PC-3 (cell line): Measurements from ENCODE around the gene B4GALT2. TPM values are rescaled to one million over a fixed set of nuclear protein-coding genes. Genes with fewer than 3 reads are reported as not detected.
A peak's percentile ranks its signal among the peaks of the same experiment; 100 is the strongest.

Source experiments
- ATAC-seq: fragments of 200-7000 bp; cut with Tn5 transposase; 2 replicates; pipeline ENCODE4 v1.9.1; 2020; ENCODE audit warnings: mild to moderate bottlenecking, moderate library complexity
- BruUV-seq: library from RNA; stranded (reverse); fragments of 400-500 nt; replicated peaks from 2 replicates; lab custom pipeline; 2021; lab: Mats Ljungman, UMichigan
- CTCF ChIA-PET: fragments of 300-600 bp; sonication (Branson Sonifier 250); formaldehyde crosslinking; loops from one replicate; lab custom pipeline; 2022; ENCODE audit warnings: antibody characterized with exemption; lab: Charles Lee
- POLR2A ChIA-PET: fragments of 300-600 bp; sonication (Branson Sonifier 250); formaldehyde crosslinking; loops from one replicate; lab custom pipeline; 2022; ENCODE audit warnings: antibody characterized with exemption; ENCODE audit not compliant: unreplicated experiment; lab: Charles Lee
- DNase-seq: peaks from one replicate; pipeline ENCODE4 v3.0.0-alpha.2; 2015
- H2AFZ ChIP-seq: fragments of 300-600 bp; sonication (generic); 2 replicates; pipeline ENCODE4 v1.6.0; 2016; ENCODE audit warnings: antibody characterized with exemption, low read length
- H3F3A ChIP-seq: fragments of 300-600 bp; sonication (generic); one replicate; pipeline ENCODE4 v1.6.0; 2017; ENCODE audit warnings: antibody characterized with exemption, low read length, control low read depth, mild to moderate bottlenecking; ENCODE audit not compliant: unreplicated experiment
- H3K27ac ChIP-seq: fragments of 300-600 bp; sonication (generic); 2 replicates; pipeline ENCODE4 v1.5.1; 2016; ENCODE audit warnings: mild to moderate bottlenecking, low read length
- H3K27me3 ChIP-seq: fragments of 300-600 bp; sonication (generic); 2 replicates; pipeline ENCODE4 v1.6.1; 2016; ENCODE audit warnings: low read length, mixed read lengths
- H3K36me3 ChIP-seq: fragments of 300-600 bp; sonication (generic); 2 replicates; pipeline ENCODE4 v1.6.1; 2016; ENCODE audit warnings: low read depth, mixed run types, low read length, mixed read lengths
- H3K4me1 ChIP-seq: fragments of 300-600 bp; sonication (generic); 2 replicates; pipeline ENCODE4 v1.5.1; 2016; ENCODE audit warnings: low read length; ENCODE audit not compliant: insufficient read depth
- H3K4me2 ChIP-seq: fragments of 300-600 bp; sonication (generic); 2 replicates; pipeline ENCODE4 v1.6.0; 2016; ENCODE audit warnings: low read length
- H3K4me3 ChIP-seq: fragments of 300-600 bp; sonication (generic); 2 replicates; pipeline ENCODE4 v1.5.1; 2016; ENCODE audit warnings: mild to moderate bottlenecking, low read length, mixed read lengths
- H3K79me2 ChIP-seq: fragments of 300-600 bp; sonication (generic); 2 replicates; pipeline ENCODE4 v1.6.1; 2017; ENCODE audit warnings: low read length, mixed read lengths
- H3K9ac ChIP-seq: fragments of 300-600 bp; sonication (generic); 2 replicates; pipeline ENCODE4 v1.6.0; 2016; ENCODE audit warnings: mild to moderate bottlenecking, low read length
- H3K9me2 ChIP-seq: fragments of 300-600 bp; sonication (generic); replicated peaks from 2 replicates; pipeline ENCODE4 v1.6.1; 2016; ENCODE audit warnings: mixed run types, low read length, mixed read lengths
- H3K9me3 ChIP-seq: fragments of 300-600 bp; sonication (generic); 2 replicates; pipeline ENCODE4 v1.6.1; 2016; ENCODE audit warnings: low read length, mixed read lengths
- H4K20me1 ChIP-seq: fragments of 300-600 bp; sonication (generic); 2 replicates; pipeline ENCODE4 v1.6.1; 2016; ENCODE audit warnings: low read length, mixed read lengths
- EZH2 ChIP-seq: fragments of 300-600 bp; sonication (generic); IDR thresholded peaks from one replicate; pipeline ENCODE4 v1.6.1; 2017; ENCODE audit warnings: antibody characterized with exemption, mild to moderate bottlenecking, low read length; ENCODE audit not compliant: unreplicated experiment
- EZH2phosphoT487 ChIP-seq: fragments of 300-600 bp; sonication (generic); IDR thresholded peaks from 2 replicates; pipeline ENCODE4 v1.6.1; 2018; ENCODE audit warnings: mild to moderate bottlenecking, antibody characterized with exemption, low read length, borderline replicate concordance
- intact Hi-C: fragments of 100-400 bp; cut with micrococcal nuclease; formaldehyde crosslinking; loops from 2 replicates; pipeline ENCODE4 v1.9.0; 2023
- total RNA-seq: library from RNA; depleted of rRNA; stranded (reverse); fragments of >200 nt; gene quantifications from 2 replicates; pipeline ENCODE4 v1.2.3, GENCODE V29; 2014
- TF ChIP-seq, protein P1 (sequence below): fragments of 300-600 bp; sonication (generic); conservative IDR thresholded peaks from 2 replicates; pipeline ENCODE4 v1.5.1; 2017; ENCODE audit warnings: antibody characterized with exemption, low read depth, mild to moderate bottlenecking, low read length

The B4GALT2 gene
- total RNA-seq, 1 experiment from 2014 or later, result 103 TPM

DNA sequence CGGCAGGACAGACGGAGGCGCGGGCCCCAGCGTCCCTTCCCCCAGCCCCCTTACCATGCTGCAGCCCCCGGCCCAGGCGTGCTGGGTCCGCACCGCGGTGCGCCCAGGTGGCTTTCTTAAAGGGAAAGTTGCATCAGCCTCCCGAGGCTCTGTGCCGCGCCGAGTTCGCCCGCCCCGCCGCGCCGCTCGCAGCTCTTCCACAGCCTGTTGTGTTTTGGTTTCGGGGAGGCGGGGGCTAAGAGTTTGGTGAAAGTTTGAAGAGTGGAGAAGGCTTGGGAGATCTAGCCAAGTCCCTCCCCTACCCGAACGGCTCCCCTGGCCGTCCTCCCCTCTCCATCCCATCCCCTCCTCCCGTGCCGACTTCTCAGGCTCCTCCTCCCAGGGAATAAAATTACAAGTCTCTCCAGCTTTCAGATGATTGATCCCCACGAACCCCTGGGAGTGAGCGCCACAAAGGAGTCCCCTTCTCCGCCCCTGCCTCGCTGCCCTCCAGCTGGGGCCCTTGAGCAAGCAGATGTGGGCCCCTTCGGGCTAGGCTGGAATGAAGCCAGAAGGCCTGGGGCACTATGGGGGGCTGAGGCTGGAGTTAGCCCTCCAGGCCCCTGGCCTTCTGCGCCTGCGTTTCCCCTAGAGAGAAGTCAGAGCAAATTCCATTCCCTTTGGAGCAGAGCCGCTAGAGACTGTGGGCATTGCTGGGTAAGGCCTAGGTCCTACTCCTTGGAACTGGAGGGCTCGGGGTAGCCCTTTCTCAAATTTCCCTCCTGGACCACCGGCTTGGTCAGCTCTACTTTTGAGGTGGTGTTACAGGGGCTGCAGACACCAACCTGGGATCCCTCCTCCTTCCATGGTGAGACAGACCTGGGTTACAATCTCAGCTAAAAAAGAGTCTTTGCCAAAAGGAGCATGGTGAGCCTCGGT, 52.5 kb downstream of the B4GALT2 start, which contains the start of gene SLC6A9:
TSS of gene SLC6A9 (minus strand) at position 211 of the 918 bp plus-strand sequence. CDS start 7,185 bp downstream, outside the sequence.
- ATAC-seq (peak; percentile 7), DNase-seq (peak; percentile 62)
- ChIA-PET CTCF (interaction anchor here (0.6 to 1.0 kb wide), 4 partner anchors 16 to 346 kb away, joined by 3 to 5 read pairs (median 4); no protein-coding TSS in a partner anchor), POLR2A (interaction anchor here (0.6 kb wide), 5 partner anchors 50 to 577 kb away, joined by 11 to 17 read pairs (median 12); no protein-coding TSS in a partner anchor)
- Histone ChIP-seq H3K36me3 (no peaks in the 10 kb centered on the region), H3K9me3 (no peaks in the 10 kb centered on the region), H3K9ac (peak within 1 kb of the TSS; percentile 98), H3F3A (no peaks in the 10 kb centered on the region), H3K9me2 (no peaks in the 10 kb centered on the region), H3K27me3 (no peaks in the 10 kb centered on the region), H3K4me2 (peak within 1 kb of the TSS; percentile 90), H3K4me3 (peak within 1 kb of the TSS; percentile 91), H4K20me1 (no peaks in the 10 kb centered on the region), H3K4me1 (peaks cover 41% of the 10 kb centered on the region), H3K79me2 (peaks cover 23% of the 10 kb centered on the region), H2AFZ (peak within 1 kb of the TSS; percentile 61), H3K27ac (peak within 1 kb of the TSS; percentile 98)
- intact Hi-C loops, result no loop called here
- TF ChIP-seq EZH2phosphoT487 (no peak), EZH2 (no peak)
- TF ChIP-seq, protein P1, sequence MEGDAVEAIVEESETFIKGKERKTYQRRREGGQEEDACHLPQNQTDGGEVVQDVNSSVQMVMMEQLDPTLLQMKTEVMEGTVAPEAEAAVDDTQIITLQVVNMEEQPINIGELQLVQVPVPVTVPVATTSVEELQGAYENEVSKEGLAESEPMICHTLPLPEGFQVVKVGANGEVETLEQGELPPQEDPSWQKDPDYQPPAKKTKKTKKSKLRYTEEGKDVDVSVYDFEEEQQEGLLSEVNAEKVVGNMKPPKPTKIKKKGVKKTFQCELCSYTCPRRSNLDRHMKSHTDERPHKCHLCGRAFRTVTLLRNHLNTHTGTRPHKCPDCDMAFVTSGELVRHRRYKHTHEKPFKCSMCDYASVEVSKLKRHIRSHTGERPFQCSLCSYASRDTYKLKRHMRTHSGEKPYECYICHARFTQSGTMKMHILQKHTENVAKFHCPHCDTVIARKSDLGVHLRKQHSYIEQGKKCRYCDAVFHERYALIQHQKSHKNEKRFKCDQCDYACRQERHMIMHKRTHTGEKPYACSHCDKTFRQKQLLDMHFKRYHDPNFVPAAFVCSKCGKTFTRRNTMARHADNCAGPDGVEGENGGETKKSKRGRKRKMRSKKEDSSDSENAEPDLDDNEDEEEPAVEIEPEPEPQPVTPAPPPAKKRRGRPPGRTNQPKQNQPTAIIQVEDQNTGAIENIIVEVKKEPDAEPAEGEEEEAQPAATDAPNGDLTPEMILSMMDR, result no peak
- BruUV-seq, result TSS peak; percentile 28

DNA sequence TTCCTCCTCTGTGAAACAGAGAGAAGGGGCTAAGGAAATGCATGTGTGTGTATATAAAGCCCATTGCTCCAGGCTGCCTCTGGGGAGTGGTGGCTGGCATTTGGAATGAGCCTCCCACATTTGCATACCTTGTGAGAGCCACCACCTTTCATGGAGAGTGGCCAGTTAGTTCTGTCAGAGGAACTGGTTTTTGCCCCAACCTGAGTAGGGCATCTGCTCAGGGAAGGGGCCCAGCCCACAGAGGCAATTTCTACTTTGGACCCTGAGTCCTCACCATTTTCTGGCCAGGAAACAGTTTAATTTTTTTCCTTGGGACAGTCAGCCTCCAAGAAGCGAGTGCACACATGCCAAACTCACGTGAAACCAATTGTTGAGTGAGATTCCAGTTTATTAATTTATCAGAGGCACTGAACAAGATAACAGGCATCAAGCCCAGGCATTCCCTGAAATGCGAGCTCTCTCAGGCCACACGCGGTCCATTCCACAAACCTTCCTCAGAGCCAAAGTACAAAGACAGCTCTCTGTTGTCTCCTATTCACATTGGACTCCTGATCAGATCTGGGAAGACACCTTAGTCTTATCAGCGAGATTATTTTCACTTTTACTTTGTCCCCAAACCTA, 53.3 kb downstream of the B4GALT2 start:
- Histone ChIP-seq H3K9me3 (no peaks in the 10 kb centered on the region), H3K27me3 (no peaks in the 10 kb centered on the region), H3K9ac (no peak overlapping the region), H3K36me3 (no peaks in the 10 kb centered on the region), H3K4me1 (peaks cover 39% of the 10 kb centered on the region), H4K20me1 (no peaks in the 10 kb centered on the region), H3K79me2 (peaks cover 15% of the 10 kb centered on the region), H3K4me3 (no peak overlapping the region), H3K9me2 (no peaks in the 10 kb centered on the region), H3F3A (no peaks in the 10 kb centered on the region), H3K27ac (peak overlapping the region; percentile 2; the same call in 1 of the 2 replicates), H2AFZ (no peak overlapping the region), H3K4me2 (peak overlapping the region; percentile 90; the same call in 1 of the 2 replicates)
- intact Hi-C loops, result no loop called here
- DNase-seq (peak; percentile 33), ATAC-seq (no peak)
- TF ChIP-seq EZH2phosphoT487 (no peak), EZH2 (no peak)
- TF ChIP-seq, protein P1, result no peak
- POLR2A ChIA-PET, result no interaction called here
- no TSS peak for BruUV-seq
- CTCF ChIA-PET, result no interaction called here
